ENCODE data around the gene NR3C2. TPM values are rescaled to one million over a fixed set of nuclear protein-coding genes. Genes with fewer than 3 reads are reported as not detected.

The NR3C2 gene
- polyA plus RNA-seq, 1 experiment, result 0.14 TPM

- no peak for DNase-seq (ENCODE audit: low read depth, low spot score)
- Histone ChIP-seq H3K27me3 (ENCODE audit: control insufficient read depth, insufficient read depth, low read length) (no peaks in the 10 kb centered on the region), H3K27ac (ENCODE audit: low read depth, low read length) (no peak overlapping the region), H3K9me3 (ENCODE audit: control insufficient read depth, insufficient read depth, low read length) (no peaks in the 10 kb centered on the region), H3K4me3 (ENCODE audit: low read depth, low read length) (no peak overlapping the region)
- POLR2A ChIA-PET, result no interaction called here
- TF ChIP-seq CTCF (IDR thresholded peaks at IDR 0.05; ENCODE audit: low read depth, low read length), result no peak
- CTCF ChIA-PET, result no interaction called here
These were observed 217.7 kb downstream of the NR3C2 start for GRCh38 chr4:148224476-148224875.

- no peak for DNase-seq (ENCODE audit: low read depth, low spot score)
- no peaks in the 10 kb centered on the region for H3K9me3 ChIP-seq (ENCODE audit: control insufficient read depth, insufficient read depth, low read length)
- TF ChIP-seq CTCF (IDR thresholded peaks at IDR 0.05; ENCODE audit: low read depth, low read length), result no peak
- H3K27ac ChIP-seq (ENCODE audit: low read depth, low read length), result no peak overlapping the region
- no peak overlapping the region for H3K4me3 ChIP-seq (ENCODE audit: low read depth, low read length)
- CTCF ChIA-PET, result interaction anchor here (0.6 kb wide), 1 partner anchor 10 kb away, joined by 3 read pairs; no protein-coding TSS in a partner anchor
- POLR2A ChIA-PET, result no interaction called here
- no peaks in the 10 kb centered on the region for H3K27me3 ChIP-seq (ENCODE audit: control insufficient read depth, insufficient read depth, low read length)
These were observed 219.1 kb downstream of the NR3C2 start for GRCh38 chr4:148222991-148223660.

- POLR2A ChIA-PET, result no interaction called here
- no peak for DNase-seq (ENCODE audit: low read depth, low spot score)
- no peak for TF ChIP-seq CTCF (IDR thresholded peaks at IDR 0.05; ENCODE audit: low read depth, low read length)
- Histone ChIP-seq H3K27me3 (ENCODE audit: control insufficient read depth, insufficient read depth, low read length) (no peaks in the 10 kb centered on the region), H3K27ac (ENCODE audit: low read depth, low read length) (no peak overlapping the region), H3K4me3 (ENCODE audit: low read depth, low read length) (no peak overlapping the region), H3K9me3 (ENCODE audit: control insufficient read depth, insufficient read depth, low read length) (no peaks in the 10 kb centered on the region)
- CTCF ChIA-PET, result no interaction called here
These were observed 225.1 kb downstream of the NR3C2 start for GRCh38 chr4:148216866-148217814.

- Histone ChIP-seq H3K4me3 (ENCODE audit: low read depth, low read length) (no peak overlapping the region), H3K27ac (ENCODE audit: low read depth, low read length) (no peak overlapping the region), H3K27me3 (ENCODE audit: control insufficient read depth, insufficient read depth, low read length) (no peaks in the 10 kb centered on the region), H3K9me3 (ENCODE audit: control insufficient read depth, insufficient read depth, low read length) (no peaks in the 10 kb centered on the region)
- no peak for TF ChIP-seq CTCF (IDR thresholded peaks at IDR 0.05; ENCODE audit: low read depth, low read length)
- DNase-seq (ENCODE audit: low read depth, low spot score), result no peak
- ChIA-PET CTCF (no interaction called here), POLR2A (no interaction called here)
These were observed 225.9 kb downstream of the NR3C2 start for GRCh38 chr4:148216321-148216720.

- ChIA-PET POLR2A (no interaction called here), CTCF (no interaction called here)
- TF ChIP-seq CTCF (IDR thresholded peaks at IDR 0.05; ENCODE audit: low read depth, low read length), result no peak
- H3K4me3 ChIP-seq (ENCODE audit: low read depth, low read length), result no peak overlapping the region
- H3K27ac ChIP-seq (ENCODE audit: low read depth, low read length), result no peak overlapping the region
- no peaks in the 10 kb centered on the region for H3K27me3 ChIP-seq (ENCODE audit: control insufficient read depth, insufficient read depth, low read length)
- no peak for DNase-seq (ENCODE audit: low read depth, low spot score)
- no peaks in the 10 kb centered on the region for H3K9me3 ChIP-seq (ENCODE audit: control insufficient read depth, insufficient read depth, low read length)
These were observed 227.0 kb downstream of the NR3C2 start for GRCh38 chr4:148215202-148215601.

Data from AG04450 (cell line).